ENCODE measurements around the gene LILRA2.

GRCh38 chr19:54586397-54586796, 12.8 kb downstream of the LILRA2 start:
- TF ChIP-seq CTCF (conservative IDR thresholded peaks at IDR 0.05; ENCODE audit: low read length) (no peak), EZH2phosphoT487 (IDR thresholded peaks at IDR 0.05; ENCODE audit: borderline replicate concordance) (no peak)

All from Loucy (cell line).